ENCODE results near the gene FAIM2.
A peak's percentile ranks its signal among the peaks of the same experiment; 100 is the strongest.

FAIM2 gene

GRCh38 chr12:49824895-49825294 is 78.8 kb downstream of the FAIM2 start:
- peak overlapping the region; percentile 47 for H3K27ac ChIP-seq (replicated peaks)
- no peaks in the 10 kb centered on the region for H3K27me3 ChIP-seq (ENCODE audit: insufficient read depth, poor library complexity, severe bottlenecking)
- H3K4me3 ChIP-seq (replicated peaks; ENCODE audit: insufficient read depth, low read length) = no peak overlapping the region; the same call in 1 of the 2 replicates
- TF ChIP-seq GABPA (IDR thresholded peaks at IDR 0.05; ENCODE audit: low read depth) = no peak
- peak; percentile 89 for TF ChIP-seq SPI1 (IDR thresholded peaks at IDR 0.05; ENCODE audit: borderline replicate concordance, low read depth)
- TF ChIP-seq REST (IDR thresholded peaks at IDR 0.05; ENCODE audit: insufficient replicate concordance, low read depth) = no peak
- TF ChIP-seq POLR2AphosphoS5 (IDR thresholded peaks at IDR 0.05; ENCODE audit: low read depth) = no peak
- TF ChIP-seq CTCF (IDR thresholded peaks at IDR 0.05; ENCODE audit: insufficient read depth, low read length) = no peak
- DNase-seq (ENCODE audit: low read depth in 1 of 2, low spot score in 1 of 2) = peak; percentile 41 to 78

GRCh38 chr12:49824416-49824815 is 79.3 kb downstream of the FAIM2 start:
- TF ChIP-seq GABPA (IDR thresholded peaks at IDR 0.05; ENCODE audit: low read depth) (no peak), SPI1 (IDR thresholded peaks at IDR 0.05; ENCODE audit: borderline replicate concordance, low read depth) (no peak), POLR2AphosphoS5 (IDR thresholded peaks at IDR 0.05; ENCODE audit: low read depth) (no peak), CTCF (IDR thresholded peaks at IDR 0.05; ENCODE audit: insufficient read depth, low read length) (no peak), REST (IDR thresholded peaks at IDR 0.05; ENCODE audit: insufficient replicate concordance, low read depth) (no peak)
- DNase-seq (ENCODE audit: low read depth in 1 of 2, low spot score in 1 of 2) = no peak
- H3K27me3 ChIP-seq (ENCODE audit: insufficient read depth, poor library complexity, severe bottlenecking) = no peaks in the 10 kb centered on the region
- H3K4me3 ChIP-seq (replicated peaks; ENCODE audit: insufficient read depth, low read length) = no peak overlapping the region
- H3K27ac ChIP-seq (replicated peaks) = peak overlapping the region; percentile 47; the same call in 1 of the 2 replicates

GRCh38 chr12:49823951-49824350 is 79.7 kb downstream of the FAIM2 start:
- Histone ChIP-seq H3K27ac (replicated peaks) (no peak overlapping the region), H3K27me3 (ENCODE audit: insufficient read depth, poor library complexity, severe bottlenecking) (no peaks in the 10 kb centered on the region), H3K4me3 (replicated peaks; ENCODE audit: insufficient read depth, low read length) (no peak overlapping the region)
- TF ChIP-seq REST (IDR thresholded peaks at IDR 0.05; ENCODE audit: insufficient replicate concordance, low read depth) = no peak
- no peak for TF ChIP-seq SPI1 (IDR thresholded peaks at IDR 0.05; ENCODE audit: borderline replicate concordance, low read depth)
- TF ChIP-seq POLR2AphosphoS5 (IDR thresholded peaks at IDR 0.05; ENCODE audit: low read depth) = no peak
- no peak for TF ChIP-seq GABPA (IDR thresholded peaks at IDR 0.05; ENCODE audit: low read depth)
- no peak for TF ChIP-seq CTCF (IDR thresholded peaks at IDR 0.05; ENCODE audit: insufficient read depth, low read length)
- DNase-seq (ENCODE audit: low read depth in 1 of 2, low spot score in 1 of 2) = no peak
